HFFc6 (cell line): ENCODE results near the gene MRPL51. TPM values are rescaled to one million over a fixed set of nuclear protein-coding genes. Genes with fewer than 3 reads are reported as not detected.

Source experiments
- DNase-seq: peaks from one replicate; pipeline ENCODE4 v3.0.0-alpha.2; 2018
- H3K27ac Mint-ChIP-seq: 2 replicates; pipeline ENCODE4 v1.8.0; 2020; ENCODE audit warnings: mild to moderate bottlenecking, mixed read lengths
- H3K27me3 Mint-ChIP-seq: 2 replicates; pipeline ENCODE4 v1.8.0; 2021; ENCODE audit warnings: mild to moderate bottlenecking, moderate library complexity, mixed read lengths; ENCODE audit not compliant: insufficient read depth
- H3K36me3 Mint-ChIP-seq: 2 replicates; pipeline ENCODE4 v1.8.0; 2021; ENCODE audit warnings: low read depth, mixed read lengths
- H3K4me1 Mint-ChIP-seq: 2 replicates; pipeline ENCODE4 v1.8.0; 2020; ENCODE audit warnings: low read depth, mixed read lengths
- H3K4me3 Mint-ChIP-seq: 2 replicates; pipeline ENCODE4 v1.8.0; 2020; ENCODE audit warnings: mild to moderate bottlenecking, moderate library complexity, mixed read lengths
- H3K9me3 Mint-ChIP-seq: 2 replicates; pipeline ENCODE4 v1.8.0; 2020; ENCODE audit warnings: mild to moderate bottlenecking, mixed read lengths
- total RNA-seq, 6 experiments: library from RNA; stranded (reverse); fragmentation: NEBNext Ultra II Directional; extraction: Animal tissue kit (Norgen Biotek cat#: 25700); gene quantifications; 2 replicates in 1 of 6; 3 replicates in 5 of 6; pipeline ENCODE4 v1.2.3, GENCODE V29; 2021
- TF ChIP-seq, protein P1 (sequence below): fragments of 200-600 bp; sonication (generic); IDR thresholded peaks from 2 replicates; pipeline ENCODE4 v1.5.0; 2021; ENCODE audit warnings: antibody characterized with exemption, mild to moderate bottlenecking

The MRPL51 gene
- total RNA-seq, 6 experiments from 2014 or later = 227 to 290 (median 257) TPM

DNA sequence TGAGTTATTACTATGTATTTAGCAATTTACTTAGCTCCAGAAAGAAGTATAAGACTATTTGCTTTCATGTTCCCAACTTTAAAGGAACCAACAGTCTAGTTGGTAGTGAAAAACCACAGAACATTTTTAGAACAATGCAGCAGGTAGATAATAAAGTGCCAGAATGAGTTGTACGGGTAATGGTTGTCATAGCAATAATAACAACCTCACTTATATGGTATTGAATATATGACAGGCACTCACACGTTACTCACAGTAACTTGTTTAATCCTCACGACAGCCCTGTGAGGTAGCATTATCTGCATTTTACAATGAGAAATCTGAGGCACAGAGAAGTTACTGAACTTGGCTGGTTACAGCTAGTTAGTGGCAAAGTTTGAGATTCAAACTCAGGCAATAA is 30.6 kb upstream of the MRPL51 start:
- H3K4me3 Mint-ChIP-seq = no peak overlapping the region
- no peaks in the 10 kb centered on the region for H3K9me3 Mint-ChIP-seq
- H3K4me1 Mint-ChIP-seq = no peaks in the 10 kb centered on the region
- H3K27ac Mint-ChIP-seq = no peak overlapping the region
- DNase-seq = no peak
- no peaks in the 10 kb centered on the region; the same call in 1 of the 2 replicates for H3K27me3 Mint-ChIP-seq
- TF ChIP-seq, protein P1, sequence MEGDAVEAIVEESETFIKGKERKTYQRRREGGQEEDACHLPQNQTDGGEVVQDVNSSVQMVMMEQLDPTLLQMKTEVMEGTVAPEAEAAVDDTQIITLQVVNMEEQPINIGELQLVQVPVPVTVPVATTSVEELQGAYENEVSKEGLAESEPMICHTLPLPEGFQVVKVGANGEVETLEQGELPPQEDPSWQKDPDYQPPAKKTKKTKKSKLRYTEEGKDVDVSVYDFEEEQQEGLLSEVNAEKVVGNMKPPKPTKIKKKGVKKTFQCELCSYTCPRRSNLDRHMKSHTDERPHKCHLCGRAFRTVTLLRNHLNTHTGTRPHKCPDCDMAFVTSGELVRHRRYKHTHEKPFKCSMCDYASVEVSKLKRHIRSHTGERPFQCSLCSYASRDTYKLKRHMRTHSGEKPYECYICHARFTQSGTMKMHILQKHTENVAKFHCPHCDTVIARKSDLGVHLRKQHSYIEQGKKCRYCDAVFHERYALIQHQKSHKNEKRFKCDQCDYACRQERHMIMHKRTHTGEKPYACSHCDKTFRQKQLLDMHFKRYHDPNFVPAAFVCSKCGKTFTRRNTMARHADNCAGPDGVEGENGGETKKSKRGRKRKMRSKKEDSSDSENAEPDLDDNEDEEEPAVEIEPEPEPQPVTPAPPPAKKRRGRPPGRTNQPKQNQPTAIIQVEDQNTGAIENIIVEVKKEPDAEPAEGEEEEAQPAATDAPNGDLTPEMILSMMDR = no peak
- peaks cover 27% of the 10 kb centered on the region for H3K36me3 Mint-ChIP-seq

DNA sequence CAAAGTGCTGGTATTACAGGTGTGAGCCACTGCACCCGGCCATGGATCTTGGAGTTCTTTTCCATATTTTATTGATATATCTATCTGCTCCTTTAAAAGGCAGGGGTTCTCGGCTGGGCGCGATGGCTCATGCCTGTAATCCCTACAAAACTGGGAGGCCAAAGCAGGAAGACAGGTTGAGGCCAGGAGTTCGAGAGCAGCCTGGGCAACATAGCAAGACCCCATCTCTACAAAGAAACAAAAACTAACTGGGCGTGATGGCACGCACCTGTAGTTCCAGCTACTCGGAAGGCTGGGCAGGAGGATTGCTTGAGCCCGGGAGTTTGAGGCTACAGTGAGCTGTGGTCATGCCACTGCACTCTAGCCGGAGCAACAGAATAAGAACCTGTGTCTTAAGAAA is 29.1 kb upstream of the MRPL51 start:
- Mint-ChIP-seq H3K27me3 (no peaks in the 10 kb centered on the region; the same call in 1 of the 2 replicates), H3K4me1 (no peaks in the 10 kb centered on the region), H3K27ac (no peak overlapping the region), H3K4me3 (no peak overlapping the region), H3K9me3 (no peaks in the 10 kb centered on the region), H3K36me3 (peaks cover 22% of the 10 kb centered on the region)
- TF ChIP-seq, protein P1 = no peak
- no peak for DNase-seq

DNA sequence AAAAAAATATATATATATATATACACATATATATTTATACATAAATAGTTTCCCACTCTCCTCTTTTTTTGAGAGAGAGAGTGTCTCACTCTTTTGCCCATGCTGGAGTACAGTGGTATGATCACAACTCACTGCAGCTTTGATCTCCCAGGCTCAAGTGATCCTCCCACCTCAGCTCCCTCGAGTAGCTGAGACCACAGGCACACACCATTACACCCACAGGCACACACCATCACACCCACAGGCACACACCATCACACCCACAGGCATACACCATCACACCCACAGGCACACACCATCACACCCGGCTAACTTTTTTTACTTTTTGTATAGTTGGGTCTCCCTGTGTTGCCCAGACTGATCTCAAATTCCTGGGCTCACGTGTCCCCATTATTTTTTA is 27.1 kb upstream of the MRPL51 start:
- no peaks in the 10 kb centered on the region; the same call in 1 of the 2 replicates for H3K27me3 Mint-ChIP-seq
- peaks cover 31% of the 10 kb centered on the region for H3K36me3 Mint-ChIP-seq
- TF ChIP-seq, protein P1 = no peak

DNA sequence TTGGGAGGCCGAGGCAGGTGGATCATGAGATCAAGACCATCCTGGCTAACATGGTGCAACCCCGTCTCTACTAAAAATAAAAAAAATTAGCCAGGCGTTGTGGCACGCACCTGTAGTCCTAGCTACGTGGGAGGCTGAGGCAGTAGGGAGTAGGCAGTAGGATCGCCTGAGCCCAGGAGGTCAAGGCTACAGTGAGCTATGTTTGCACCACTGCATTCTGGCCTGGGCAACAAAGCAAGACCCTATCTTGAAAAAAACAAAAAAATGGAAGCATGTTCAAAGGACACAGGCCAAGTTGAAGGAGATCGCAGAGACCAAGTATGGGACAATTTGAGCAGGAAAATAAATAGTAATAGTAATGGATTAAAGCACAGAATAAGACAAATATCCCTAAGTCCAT is 15.0 kb upstream of the MRPL51 start:
- DNase-seq = no peak
- H3K9me3 Mint-ChIP-seq = no peaks in the 10 kb centered on the region
- peaks cover 43% of the 10 kb centered on the region for H3K36me3 Mint-ChIP-seq
- H3K27me3 Mint-ChIP-seq = peaks cover 3% of the 10 kb centered on the region; the same call in 1 of the 2 replicates
- TF ChIP-seq, protein P1 = no peak
- H3K27ac Mint-ChIP-seq = peak overlapping the region; percentile 85; the same call in 1 of the 2 replicates
- H3K4me3 Mint-ChIP-seq = no peak overlapping the region
- H3K4me1 Mint-ChIP-seq = peaks cover 9% of the 10 kb centered on the region

More for the DNA sequence above, 27.1 kb upstream of the MRPL51 start:
- no peak overlapping the region for H3K4me3 Mint-ChIP-seq
- DNase-seq = no peak
- H3K9me3 Mint-ChIP-seq = no peaks in the 10 kb centered on the region
- H3K27ac Mint-ChIP-seq = no peak overlapping the region
- no peaks in the 10 kb centered on the region for H3K4me1 Mint-ChIP-seq

DNA sequence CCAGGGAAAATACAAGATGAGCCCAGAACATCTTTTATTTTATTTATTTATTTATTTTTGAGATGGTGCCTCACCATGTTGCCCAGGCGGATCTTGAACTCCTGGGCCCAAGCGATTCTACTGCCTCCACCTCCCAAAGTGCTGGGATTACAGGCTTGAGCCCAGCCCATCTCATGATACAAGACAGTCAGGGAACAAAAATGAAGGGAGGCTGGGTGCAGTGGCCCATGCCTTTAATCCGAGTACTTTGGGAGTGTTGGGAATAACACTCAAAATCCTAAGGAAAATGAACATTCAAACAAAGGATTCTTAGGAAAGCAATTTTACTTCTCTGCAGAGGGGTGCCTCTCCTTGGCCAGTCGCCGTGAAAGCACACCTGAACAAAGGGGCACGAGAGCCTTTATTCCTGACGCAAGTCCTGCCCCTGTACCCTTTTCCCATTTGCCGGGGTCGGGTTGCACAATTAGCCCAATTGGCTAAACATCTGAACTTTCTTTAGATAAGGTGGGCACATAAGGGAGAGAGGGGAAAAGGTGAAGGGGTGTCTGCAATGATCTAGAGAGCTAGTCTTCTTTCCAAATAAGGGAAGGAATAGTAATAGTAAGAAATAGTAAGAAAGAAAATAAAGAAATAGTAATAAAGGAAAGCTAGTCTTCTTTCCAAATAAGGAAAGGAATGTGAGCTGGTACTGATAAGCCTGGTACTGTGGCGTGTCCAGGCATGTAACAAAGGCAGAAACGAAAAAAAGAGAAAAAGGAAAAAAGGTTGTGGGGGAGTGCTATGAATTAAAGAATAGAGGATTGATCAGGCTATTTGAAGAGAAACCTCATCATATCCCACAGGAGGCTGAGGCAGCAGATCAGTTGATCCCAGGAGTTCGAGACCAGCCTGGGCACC is 14.3 kb upstream of the MRPL51 start:
- Mint-ChIP-seq H3K27me3 (peaks cover 3% of the 10 kb centered on the region; the same call in 1 of the 2 replicates), H3K9me3 (no peaks in the 10 kb centered on the region), H3K36me3 (peaks cover 35% of the 10 kb centered on the region), H3K27ac (peak overlapping the region; percentile 85), H3K4me1 (peaks cover 9% of the 10 kb centered on the region), H3K4me3 (no peak overlapping the region)
- TF ChIP-seq, protein P1 = no peak
- DNase-seq = no peak
